GM21526 (cell line): ENCODE results near the gene FBLN1.

Experiments
- ATAC-seq: cut with Tn5 transposase; IDR thresholded peaks from one replicate; pipeline ENCODE4 v1.9.1; 2021; ENCODE audit warnings: moderate library complexity; ENCODE audit not compliant: unreplicated experiment, low FRiP score

Gene FBLN1

DNA sequence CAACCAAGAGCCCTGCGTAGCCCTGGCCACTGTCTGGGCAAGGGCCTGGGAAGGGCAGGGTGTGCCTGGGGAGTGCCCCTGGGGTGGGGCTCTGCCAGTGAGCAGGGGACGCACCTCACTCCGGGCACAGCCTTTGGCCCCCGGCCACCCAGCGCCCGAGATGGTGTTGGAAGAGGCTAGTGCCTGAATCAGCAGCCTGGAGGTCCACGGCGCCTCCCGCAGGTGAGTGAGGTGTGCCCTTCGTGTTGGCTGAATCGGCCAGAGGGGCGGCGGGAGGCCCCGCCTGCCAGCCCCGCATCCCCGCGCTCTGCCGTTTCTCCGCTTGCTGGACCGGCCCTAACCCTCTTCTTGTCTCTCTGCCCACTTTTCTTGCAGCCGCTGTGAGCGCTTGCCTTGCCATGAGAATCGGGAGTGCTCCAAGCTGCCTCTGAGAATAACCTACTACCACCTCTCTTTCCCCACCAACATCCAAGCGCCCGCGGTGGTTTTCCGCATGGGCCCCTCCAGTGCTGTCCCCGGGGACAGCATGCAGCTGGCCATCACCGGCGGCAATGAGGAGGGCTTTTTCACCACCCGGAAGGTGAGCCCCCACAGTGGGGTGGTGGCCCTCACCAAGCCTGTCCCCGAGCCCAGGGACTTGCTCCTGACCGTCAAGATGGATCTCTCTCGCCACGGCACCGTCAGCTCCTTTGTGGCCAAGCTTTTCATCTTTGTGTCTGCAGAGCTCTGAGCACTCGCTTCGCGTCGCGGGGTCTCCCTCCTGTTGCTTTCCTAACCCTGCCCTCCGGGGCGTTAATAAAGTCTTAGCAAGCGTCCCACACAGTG, 60.1 kb downstream of the FBLN1 start:
- ATAC-seq, result no peak

DNA sequence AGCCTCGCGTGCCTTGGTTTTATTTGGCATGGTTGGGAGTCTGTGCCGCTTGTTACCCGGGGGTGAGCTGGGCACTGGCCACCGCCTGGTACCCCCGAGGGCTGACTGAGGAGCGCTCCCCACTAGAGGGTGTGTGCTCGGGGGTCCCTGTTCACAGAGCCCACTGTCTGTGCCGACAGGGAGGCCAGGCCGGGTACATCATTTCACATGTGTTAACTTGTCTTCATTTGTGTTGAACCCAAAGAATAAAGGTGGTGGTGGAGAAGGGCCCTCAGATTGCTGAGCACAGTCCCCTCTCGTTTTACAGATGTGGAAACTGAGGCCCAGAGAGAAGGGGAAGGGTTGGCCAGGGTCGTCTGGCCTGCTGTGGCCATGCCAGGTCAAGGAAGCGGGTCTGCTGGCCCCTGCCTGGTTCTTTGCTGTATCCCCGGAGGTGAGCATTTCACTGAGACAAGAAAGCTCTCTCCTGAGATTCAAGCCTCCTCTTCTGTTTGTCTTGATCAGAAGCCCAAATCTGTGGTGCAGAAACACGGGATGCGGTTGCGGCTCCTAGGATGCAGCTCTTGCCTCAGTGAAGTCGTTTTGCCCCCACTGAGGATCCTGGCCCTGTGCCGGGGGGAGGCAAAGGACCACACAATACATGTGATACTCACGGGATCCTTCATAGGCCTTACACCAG, 60.8 kb downstream of the FBLN1 start:
- no peak for ATAC-seq

DNA sequence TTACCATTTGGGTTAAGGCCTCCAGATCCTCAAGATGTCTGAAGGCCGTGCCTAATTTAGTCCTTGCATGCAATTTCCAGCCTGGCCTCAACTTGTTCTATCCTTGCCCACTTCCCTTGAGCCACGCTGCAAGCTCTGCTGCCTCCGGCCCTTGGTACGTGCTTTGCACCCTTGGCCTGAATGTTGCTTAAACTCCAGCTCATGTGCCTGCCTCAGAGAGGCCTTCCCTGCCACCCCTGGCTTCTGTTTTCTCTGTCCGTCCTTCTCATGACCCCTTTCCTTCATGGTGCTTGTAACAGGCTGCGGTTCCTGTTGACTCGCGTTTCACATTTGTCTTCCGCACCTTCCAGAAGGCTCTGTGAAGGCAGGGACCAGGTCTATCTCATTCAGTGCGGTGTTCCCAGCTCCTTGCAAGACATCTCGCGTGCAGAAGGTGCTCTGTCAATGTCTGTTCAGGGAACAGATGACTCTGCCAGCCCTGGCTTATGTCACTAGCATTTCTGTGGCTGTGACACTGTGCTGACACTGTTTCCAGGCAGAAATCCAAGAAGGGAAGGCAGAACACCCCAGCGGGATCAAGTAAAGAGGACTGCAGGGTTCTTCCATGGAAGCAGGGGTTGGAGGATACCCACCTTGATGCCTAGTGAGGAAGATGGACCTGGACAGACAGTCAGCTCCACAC, 61.8 kb downstream of the FBLN1 start:
- no peak for ATAC-seq

DNA sequence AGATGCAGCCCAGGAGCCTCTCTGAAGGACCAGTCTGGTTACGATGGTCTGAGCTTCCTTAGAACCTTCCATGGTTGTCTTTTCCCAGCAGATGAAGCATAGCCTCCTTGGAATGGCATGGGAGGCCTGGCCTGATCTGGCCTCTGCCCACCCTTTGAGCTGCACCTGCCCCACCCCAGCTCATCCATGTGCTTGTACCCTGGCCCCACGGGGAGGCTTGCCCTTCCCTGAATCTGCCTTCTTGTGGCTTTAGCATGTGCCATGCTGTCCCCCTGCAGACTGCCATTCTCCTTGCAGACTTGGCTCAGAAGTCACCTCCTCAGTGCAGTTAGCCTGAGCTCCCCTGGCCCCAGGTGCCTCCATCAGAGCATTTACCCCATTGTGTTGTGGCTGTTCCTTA, 62.5 kb downstream of the FBLN1 start:
- ATAC-seq, result no peak

DNA sequence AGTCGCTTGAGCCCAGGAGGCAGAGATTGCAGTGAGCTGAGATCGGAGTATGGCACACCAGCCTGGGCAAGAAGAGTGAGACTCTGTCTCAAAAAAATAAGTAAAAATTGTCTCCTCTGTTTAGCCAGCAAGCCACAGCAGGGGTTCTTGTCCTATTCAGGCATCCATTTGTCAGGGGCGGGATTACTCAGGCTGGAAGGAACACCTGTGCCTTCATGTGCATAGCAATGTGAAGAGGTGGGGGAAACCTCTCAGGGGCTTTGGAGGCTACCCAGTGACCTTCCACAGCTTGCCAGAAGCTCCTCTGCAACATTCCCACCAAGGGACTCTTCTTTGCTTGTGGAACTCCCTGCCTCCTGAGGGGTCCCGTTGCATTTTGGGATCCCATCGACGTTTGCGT, 63.3 kb downstream of the FBLN1 start:
- ATAC-seq, result no peak

DNA sequence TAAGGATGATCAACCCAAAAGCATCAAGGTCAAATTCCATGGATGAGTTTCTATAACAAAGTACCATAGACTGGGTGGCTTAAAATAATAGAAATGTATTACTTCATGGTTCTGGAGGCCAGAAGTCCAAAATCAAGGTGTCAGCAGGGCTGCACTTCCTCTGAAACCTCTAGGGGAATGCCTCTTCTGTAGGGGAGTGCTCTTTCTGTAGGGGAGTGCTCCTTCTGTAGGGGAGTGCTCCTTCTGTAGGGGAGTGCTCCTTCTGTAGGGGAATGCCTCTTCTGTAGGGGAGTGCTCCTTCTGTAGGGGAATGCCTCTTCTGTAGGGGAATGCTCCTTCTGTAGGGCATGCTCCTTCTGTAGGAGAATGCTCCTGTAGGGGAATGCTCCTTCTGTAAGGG, 65.5 kb downstream of the FBLN1 start:
- no peak for ATAC-seq

DNA sequence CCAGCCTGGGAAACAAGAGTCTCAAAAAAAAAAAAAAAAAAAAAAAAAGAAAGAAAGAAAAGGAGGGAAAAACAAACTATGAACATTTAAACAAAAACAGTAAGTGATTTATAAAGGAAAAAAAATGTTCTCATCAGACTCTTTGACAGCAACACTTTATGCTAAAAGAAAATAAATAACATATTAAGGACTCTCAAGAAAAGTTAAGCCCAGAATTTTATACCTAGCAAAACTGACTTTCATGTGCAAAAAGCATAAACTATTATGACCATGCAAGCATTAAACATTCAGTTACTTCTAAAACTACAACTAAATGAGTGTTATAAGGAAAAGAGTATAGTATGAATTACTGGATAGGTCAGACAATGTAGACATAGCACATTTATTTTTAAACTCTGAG, 68.4 kb downstream of the FBLN1 start:
- ATAC-seq, result no peak

DNA sequence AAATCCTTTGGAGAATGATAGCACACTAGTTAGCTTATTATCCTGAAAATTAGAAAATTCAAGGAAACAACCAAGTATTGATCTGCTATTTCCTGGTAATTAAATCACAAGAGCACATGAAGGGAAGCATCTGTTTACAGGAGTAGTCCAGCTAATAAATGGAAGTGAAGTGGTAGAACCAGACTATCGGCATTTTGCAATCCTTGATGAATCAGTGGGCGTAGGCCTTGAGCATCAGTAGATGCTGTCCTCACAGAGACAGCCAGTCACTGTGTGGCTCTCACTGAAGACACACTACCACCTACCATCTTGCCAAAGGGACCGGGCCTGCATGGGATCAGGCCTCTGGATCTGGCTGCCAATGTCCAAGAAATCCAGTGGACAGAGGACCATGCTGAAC, 69.8 kb downstream of the FBLN1 start:
- no peak for ATAC-seq

DNA sequence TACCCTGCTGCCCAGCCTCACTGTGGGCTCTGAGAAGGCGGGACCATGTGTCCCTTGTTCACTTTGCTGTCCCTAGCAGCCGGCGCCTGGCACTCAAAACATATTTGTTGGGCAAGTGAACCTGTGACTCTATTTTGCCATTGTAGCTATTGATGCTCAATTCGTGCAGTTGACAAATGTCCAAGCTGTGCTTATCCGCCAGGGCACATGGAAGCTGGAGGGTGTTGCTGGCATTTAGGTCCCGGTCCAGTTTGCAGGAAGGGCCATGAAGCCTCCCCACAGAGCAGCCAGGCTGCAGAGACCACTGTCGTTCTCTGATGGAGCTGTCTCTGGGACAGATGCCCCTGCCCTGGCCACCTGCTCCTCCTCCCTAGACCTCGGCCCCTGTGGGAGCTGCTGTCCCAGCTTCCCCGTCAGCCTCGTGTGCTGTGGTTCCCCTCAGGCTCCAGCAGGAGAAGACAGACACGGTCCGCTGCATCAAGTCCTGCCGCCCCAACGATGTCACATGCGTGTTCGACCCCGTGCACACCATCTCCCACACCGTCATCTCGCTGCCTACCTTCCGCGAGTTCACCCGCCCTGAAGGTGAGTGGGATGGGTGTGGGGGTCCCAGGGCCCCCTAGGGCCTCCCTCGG, 71.5 kb downstream of the FBLN1 start:
- no peak for ATAC-seq

DNA sequence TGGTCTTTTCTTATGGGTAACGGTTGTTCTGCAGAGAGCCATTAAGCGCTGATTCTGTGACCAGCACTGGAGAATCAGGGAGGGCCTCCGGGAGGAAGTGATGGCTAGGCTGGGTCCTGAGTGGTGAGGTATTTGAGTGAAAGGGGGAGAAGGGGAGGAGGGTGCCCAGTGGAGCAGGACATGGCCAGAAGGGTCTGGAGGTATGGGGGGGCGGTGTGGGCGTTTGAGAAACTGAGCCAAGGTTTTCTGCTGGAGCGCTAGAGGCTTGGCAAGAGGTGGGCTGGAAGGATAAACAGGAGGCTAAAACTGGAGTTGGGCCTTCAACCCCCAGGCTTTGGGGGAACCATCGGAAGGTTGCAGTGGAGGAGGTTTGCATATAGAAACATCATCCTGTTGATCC, 72.5 kb downstream of the FBLN1 start:
- ATAC-seq, result no peak

DNA sequence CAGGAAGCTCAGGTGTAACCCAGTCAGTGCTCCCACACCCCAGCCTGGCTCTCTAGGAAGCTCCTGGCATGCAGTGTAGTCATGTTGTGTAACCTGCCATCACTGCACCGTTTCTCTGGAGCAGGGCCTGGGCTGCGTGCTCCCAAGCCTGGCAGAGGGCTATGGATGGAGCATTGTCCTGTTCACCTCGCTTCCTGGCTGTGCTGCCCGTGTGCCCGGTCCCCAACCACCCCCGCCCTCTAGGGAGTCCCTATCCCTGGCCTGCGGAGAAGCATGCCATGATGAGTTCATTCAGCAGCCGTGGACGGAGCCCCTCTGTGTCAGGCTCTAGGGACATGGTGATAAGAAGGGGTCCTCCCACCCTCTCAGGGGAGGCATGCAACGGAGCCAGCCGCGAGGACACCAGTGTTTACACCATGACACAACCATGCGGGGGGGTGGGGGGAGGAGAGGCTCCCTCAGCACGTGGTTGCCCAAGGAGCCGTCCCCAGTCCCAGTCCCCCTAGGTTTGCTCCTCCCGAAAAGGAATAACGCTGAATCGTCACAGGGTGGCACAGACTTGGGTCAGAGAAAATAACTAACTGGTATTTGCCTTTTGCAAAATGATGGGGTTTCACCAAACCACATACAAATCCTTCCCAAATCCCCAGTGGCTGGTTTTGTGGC, 73.1 kb downstream of the FBLN1 start:
- ATAC-seq, result no peak

DNA sequence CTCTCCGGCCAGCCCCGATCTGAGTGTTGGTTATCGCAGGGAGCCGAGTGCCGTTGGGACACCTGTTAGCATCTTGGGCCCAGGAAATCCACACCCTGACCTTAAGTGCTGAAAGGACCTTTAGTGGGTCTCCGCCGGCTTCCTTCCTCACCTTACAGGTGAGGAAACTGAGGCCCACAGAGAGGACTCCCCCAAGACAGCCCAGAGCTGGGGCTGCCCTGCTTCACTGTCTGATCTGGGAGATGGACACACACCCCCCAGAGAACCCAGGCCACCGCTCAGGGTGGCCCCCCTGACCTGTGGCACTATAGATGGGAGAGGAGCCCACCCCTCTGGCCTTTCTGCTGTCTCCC, 73.6 kb downstream of the FBLN1 start:
- ATAC-seq, result no peak

DNA sequence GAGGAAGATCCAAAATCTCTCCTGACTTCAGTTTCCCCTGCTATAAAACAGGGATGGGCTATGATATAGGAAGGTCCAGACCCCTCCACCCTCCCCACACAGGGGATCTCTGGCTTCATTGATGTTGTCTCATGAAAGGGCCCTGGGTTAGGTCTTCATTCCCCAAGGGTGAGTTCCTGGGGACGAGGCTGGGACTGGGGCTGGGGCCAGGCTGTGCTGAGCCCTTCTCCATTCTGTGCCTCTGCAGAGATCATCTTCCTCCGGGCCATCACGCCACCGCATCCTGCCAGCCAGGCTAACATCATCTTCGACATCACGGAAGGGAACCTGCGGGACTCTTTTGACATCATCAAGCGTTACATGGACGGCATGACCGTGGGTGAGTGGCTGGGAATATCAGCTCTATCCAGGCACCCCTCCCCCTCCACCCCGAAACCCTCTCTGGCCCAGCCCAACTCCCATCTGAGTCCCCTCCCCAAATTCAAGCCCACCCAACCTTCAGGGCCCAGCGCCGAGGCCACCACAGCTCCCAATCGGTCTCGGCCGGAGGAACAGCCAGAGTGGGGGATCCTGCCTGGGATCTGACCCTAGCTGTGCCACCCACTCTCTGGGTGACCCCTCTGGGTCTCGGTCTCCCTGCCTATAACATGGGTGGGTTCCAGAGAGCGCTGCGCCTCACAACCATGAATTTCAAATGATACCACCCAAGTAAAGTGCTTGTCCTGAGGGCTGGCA, 74.2 kb downstream of the FBLN1 start:
- no peak for ATAC-seq

DNA sequence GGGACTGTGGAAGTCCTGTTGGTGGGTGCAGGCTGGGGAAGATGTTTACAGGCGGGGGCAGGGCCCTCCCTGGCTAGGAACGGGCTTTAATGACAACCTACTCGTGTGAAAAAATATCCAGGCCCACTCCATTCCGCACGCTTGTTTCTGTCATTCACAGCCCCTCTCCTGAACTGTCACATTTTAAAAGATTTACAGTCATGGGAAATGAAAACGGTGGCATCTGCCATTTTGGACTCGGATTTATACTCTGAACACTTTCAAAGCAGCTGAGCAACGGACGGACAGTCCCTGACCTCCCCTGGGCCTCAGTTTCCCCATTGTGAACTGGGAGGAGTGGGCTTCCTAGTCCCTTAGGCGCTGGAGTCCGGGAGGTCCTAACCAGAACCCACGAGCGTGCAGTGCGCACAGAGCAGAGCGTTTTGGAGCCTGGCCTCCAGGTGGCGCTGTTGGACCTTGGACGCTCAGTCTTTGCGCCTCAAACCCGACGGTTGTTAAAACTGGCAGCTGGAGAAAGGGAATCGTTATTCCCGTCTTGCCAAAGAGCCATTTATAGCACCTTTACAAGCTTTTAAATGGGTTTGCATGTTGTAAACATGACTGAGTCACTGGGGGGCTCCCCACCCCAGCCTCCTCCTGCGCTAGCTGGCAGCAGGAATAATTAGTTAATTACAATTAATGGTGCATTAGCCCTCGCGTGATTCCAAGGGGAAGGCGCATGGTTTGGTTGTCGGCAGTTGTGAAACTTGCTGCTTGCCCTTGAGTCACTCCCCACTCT, 75.3 kb downstream of the FBLN1 start:
- ATAC-seq, result no peak

DNA sequence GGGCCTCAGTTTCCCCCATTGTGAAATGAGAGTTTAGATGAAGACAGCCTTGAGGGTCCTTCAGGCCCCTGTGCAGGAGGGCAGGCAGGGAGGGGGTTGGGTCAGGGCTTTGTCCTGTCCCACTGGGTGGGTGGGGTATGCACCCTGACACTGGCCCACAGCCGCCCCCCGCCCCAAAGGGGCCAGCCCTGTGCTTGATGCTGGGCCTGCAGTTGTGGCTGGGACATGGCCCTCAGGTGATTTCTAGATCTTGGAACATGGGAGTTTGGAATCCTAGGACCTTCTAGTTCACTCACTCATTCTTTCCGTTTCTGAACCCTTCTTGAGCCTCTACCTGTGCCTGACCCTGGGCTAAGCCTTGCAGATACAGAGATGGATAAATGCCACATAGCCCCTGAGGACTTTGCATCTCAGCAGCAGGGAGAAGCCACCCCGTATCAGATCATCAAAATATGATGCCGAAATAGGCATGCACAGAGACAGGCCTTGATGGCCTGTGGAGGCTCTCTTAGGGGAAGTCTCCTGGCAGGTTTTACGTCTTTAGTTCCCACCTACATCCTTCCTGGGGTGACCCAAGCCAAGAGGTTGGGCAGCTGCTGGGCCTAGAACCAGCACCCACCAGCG, 76.0 kb downstream of the FBLN1 start:
- no peak for ATAC-seq

DNA sequence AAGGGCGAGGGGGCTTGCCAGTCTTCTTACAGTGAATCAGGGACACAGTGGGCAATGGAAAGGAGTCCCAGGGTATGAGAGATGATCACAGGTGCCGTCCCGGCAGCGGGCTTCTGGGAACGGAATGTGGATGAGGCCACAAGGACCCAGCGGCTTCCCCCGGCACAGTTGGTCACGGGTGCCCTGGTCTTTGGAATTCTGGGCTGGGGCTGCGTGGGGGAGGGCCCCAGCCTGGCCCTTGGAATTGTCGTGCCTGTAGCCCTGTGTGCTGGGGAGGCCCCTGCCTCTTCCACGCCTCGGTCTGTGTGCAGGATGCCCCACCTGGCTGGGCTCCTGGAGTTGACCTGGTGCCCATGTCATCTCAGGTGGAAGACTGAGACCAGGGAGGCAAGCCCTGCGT, 76.6 kb downstream of the FBLN1 start:
- no peak for ATAC-seq

DNA sequence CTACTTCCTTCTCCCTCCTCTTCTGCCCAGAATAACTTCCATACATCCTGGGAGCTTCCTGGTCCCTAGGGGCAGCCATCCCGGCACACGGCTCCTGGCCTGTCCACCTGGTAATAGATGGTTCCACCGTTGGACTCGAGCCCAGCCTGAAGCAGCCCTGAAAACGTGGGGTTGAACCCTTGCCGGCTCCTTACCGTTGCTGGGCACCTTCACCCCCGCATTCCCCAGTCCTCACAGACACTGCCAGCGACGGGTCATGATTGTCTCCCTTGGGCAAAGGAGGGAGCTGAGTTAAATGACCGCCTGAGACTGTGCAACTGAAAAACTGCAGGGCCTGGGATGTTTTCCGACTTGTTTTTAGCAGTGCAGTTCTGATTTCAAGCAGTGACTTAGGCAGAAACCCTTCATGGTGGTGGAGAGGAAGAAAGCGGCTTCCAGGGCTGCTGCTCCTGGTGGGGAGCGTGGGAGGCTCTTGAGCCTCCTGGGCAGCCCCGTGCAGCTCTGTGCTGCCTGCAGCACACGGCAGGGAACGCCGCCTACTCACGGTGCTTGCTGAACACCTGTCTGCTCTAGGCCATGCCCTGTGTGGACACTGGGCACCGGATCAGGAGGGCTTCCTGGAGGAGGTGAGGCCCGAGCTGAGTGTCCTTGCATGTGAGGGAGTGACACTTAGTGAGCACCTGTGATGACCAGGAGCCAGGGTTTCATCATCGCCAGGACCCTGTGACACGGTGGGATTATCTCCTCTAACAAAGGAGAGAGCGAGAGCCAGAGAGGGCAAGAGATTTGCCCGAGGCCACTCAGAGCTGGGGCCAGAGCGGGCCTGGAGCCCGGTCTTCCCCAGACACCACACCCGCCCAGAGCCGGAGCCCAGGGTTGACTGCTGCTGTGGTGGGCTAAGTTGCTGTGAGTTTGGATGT, 77.4 kb downstream of the FBLN1 start:
- no peak for ATAC-seq
